Measurements from ENCODE around the gene NRXN3. TPM values are rescaled to one million over a fixed set of nuclear protein-coding genes. Genes with fewer than 3 reads are reported as not detected.

Gene NRXN3
- total RNA-seq, 2 experiments from 2014 or later = not detected

GRCh38 chr14:78836777-78837176 lies 666.6 kb downstream of the NRXN3 start:
- H3K27ac ChIP-seq (ENCODE audit: low read depth, low read length, poor library complexity, severe bottlenecking) = no peak overlapping the region
- no peaks in the 10 kb centered on the region for H4K20me1 ChIP-seq (ENCODE audit: insufficient read depth, low read length)
- no peaks in the 10 kb centered on the region for H3K79me2 ChIP-seq (ENCODE audit: insufficient read depth, low read depth, low read length)
- no peaks in the 10 kb centered on the region for H3K36me3 ChIP-seq (ENCODE audit: insufficient read depth, low read length)
- H3K9me2 ChIP-seq (ENCODE audit: insufficient read depth, low read length) = no peaks in the 10 kb centered on the region
- CTCF ChIA-PET (ENCODE audit: unreplicated experiment) = no interaction called here
- TF ChIP-seq EZH2phosphoT487 (IDR thresholded peaks at IDR 0.05; ENCODE audit: borderline replicate concordance, low read depth, low read length) (no peak), CTCF (conservative IDR thresholded peaks at IDR 0.05; ENCODE audit: low read length) (peak; percentile 71)
- peak; percentile 39 for DNase-seq (ENCODE audit: low spot score)
- no peak overlapping the region for H3K4me2 ChIP-seq (ENCODE audit: low read length)
- intact Hi-C loops (cut with micrococcal nuclease; ENCODE audit: unreplicated experiment) = no loop called here
- H3K9me3 ChIP-seq (ENCODE audit: low read length) = no peaks in the 10 kb centered on the region
- H3K4me1 ChIP-seq (ENCODE audit: insufficient read depth, low read length, poor library complexity, severe bottlenecking) = no peaks in the 10 kb centered on the region
- H3K4me3 ChIP-seq (ENCODE audit: low read depth, low read length, poor library complexity, severe bottlenecking) = no peak overlapping the region
- POLR2A ChIA-PET = no interaction called here
- BruUV-seq (replicated peaks) = no TSS peak
- no peak overlapping the region for H2AFZ ChIP-seq (ENCODE audit: low read length)

GRCh38 chr14:78838959-78839358 lies 668.8 kb downstream of the NRXN3 start:
- intact Hi-C loops (cut with micrococcal nuclease; ENCODE audit: unreplicated experiment) = no loop called here
- CTCF ChIA-PET (ENCODE audit: unreplicated experiment) = no interaction called here
- DNase-seq (ENCODE audit: low spot score) = no peak
- no peaks in the 10 kb centered on the region for H3K79me2 ChIP-seq (ENCODE audit: insufficient read depth, low read depth, low read length)
- H3K9me3 ChIP-seq (ENCODE audit: low read length) = no peaks in the 10 kb centered on the region
- no TSS peak for BruUV-seq (replicated peaks)
- POLR2A ChIA-PET = interaction anchor here (0.6 kb wide), 1 partner anchor 50 kb away, joined by 3 read pairs; no protein-coding TSS in a partner anchor
- no peak overlapping the region for H3K27ac ChIP-seq (ENCODE audit: low read depth, low read length, poor library complexity, severe bottlenecking)
- H3K9me2 ChIP-seq (ENCODE audit: insufficient read depth, low read length) = no peaks in the 10 kb centered on the region
- no peak overlapping the region for H3K4me3 ChIP-seq (ENCODE audit: low read depth, low read length, poor library complexity, severe bottlenecking)
- H3K36me3 ChIP-seq (ENCODE audit: insufficient read depth, low read length) = no peaks in the 10 kb centered on the region
- H4K20me1 ChIP-seq (ENCODE audit: insufficient read depth, low read length) = no peaks in the 10 kb centered on the region
- H3K4me2 ChIP-seq (ENCODE audit: low read length) = no peak overlapping the region
- H2AFZ ChIP-seq (ENCODE audit: low read length) = no peak overlapping the region
- H3K4me1 ChIP-seq (ENCODE audit: insufficient read depth, low read length, poor library complexity, severe bottlenecking) = no peaks in the 10 kb centered on the region
- no peak for TF ChIP-seq EZH2phosphoT487 (IDR thresholded peaks at IDR 0.05; ENCODE audit: borderline replicate concordance, low read depth, low read length)
- no peak for TF ChIP-seq CTCF (conservative IDR thresholded peaks at IDR 0.05; ENCODE audit: low read length)

- H3K4me3 ChIP-seq (ENCODE audit: low read depth, low read length, poor library complexity, severe bottlenecking) = no peak overlapping the region
Observed at GRCh38 chr14:78840898-78841297, 670.7 kb downstream of the NRXN3 start.

More at GRCh38 chr14:78840898-78841297, 670.7 kb downstream of the NRXN3 start:
- Histone ChIP-seq H3K36me3 (ENCODE audit: insufficient read depth, low read length) (no peaks in the 10 kb centered on the region), H3K4me2 (ENCODE audit: low read length) (no peak overlapping the region), H3K9me3 (ENCODE audit: low read length) (no peaks in the 10 kb centered on the region), H3K9me2 (ENCODE audit: insufficient read depth, low read length) (no peaks in the 10 kb centered on the region), H3K79me2 (ENCODE audit: insufficient read depth, low read depth, low read length) (no peaks in the 10 kb centered on the region), H2AFZ (ENCODE audit: low read length) (no peak overlapping the region), H3K4me1 (ENCODE audit: insufficient read depth, low read length, poor library complexity, severe bottlenecking) (no peaks in the 10 kb centered on the region), H3K27ac (ENCODE audit: low read depth, low read length, poor library complexity, severe bottlenecking) (no peak overlapping the region), H4K20me1 (ENCODE audit: insufficient read depth, low read length) (no peaks in the 10 kb centered on the region)
- CTCF ChIA-PET (ENCODE audit: unreplicated experiment) = no interaction called here
- intact Hi-C loops (cut with micrococcal nuclease; ENCODE audit: unreplicated experiment) = no loop called here
- TF ChIP-seq EZH2phosphoT487 (IDR thresholded peaks at IDR 0.05; ENCODE audit: borderline replicate concordance, low read depth, low read length) (no peak), CTCF (conservative IDR thresholded peaks at IDR 0.05; ENCODE audit: low read length) (no peak)
- BruUV-seq (replicated peaks) = no TSS peak
- DNase-seq (ENCODE audit: low spot score) = no peak
- POLR2A ChIA-PET = no interaction called here
